SU-DHL-6 (cell line): Measurements from ENCODE around the gene P2RY1.

Source experiments
- H2AFZ ChIP-seq: fragments of 200-600 bp; sonication (generic); 2 replicates; pipeline ENCODE4 v1.6.1; 2014; ENCODE audit warnings: low read depth, mild to moderate bottlenecking, moderate library complexity, mixed read lengths, antibody characterized with exemption, low read length; ENCODE audit not compliant: severe bottlenecking
- H3F3A ChIP-seq: fragments of 200-600 bp; shearing (Covaris generic); 2 replicates; pipeline ENCODE4 v1.6.0; 2016; ENCODE audit warnings: antibody characterized with exemption, mild to moderate bottlenecking; ENCODE audit not compliant: insufficient read depth
- H3K27ac ChIP-seq: fragments of 200-600 bp; sonication (generic); 2 replicates; pipeline ENCODE4 v1.5.1; 2016; ENCODE audit warnings: low read depth, mild to moderate bottlenecking, low read length, moderate library complexity, mixed read lengths
- H3K27me3 ChIP-seq: fragments of 200-600 bp; sonication (generic), shearing (Covaris generic); 2 replicates; pipeline ENCODE4 v1.6.0; 2014; ENCODE audit warnings: mild to moderate bottlenecking, low read length
- H3K36me3 ChIP-seq: fragments of 200-600 bp; sonication (generic); 2 replicates; pipeline ENCODE4 v1.6.1; 2014; ENCODE audit warnings: mild to moderate bottlenecking, low read length, mixed read lengths
- H3K4me2 ChIP-seq: fragments of 300-600, 200-600 bp; shearing (Covaris generic), sonication (generic); 2 replicates; pipeline ENCODE4 v1.6.0; 2014; ENCODE audit warnings: low read length, low read depth, mild to moderate bottlenecking; ENCODE audit not compliant: poor library complexity, severe bottlenecking
- H3K4me3 ChIP-seq: fragments of 200-600 bp; sonication (generic); 2 replicates; pipeline ENCODE4 v1.5.1; 2014; ENCODE audit warnings: antibody characterized with exemption, low read length, mild to moderate bottlenecking, mixed read lengths; ENCODE audit not compliant: insufficient read depth, poor library complexity, severe bottlenecking
- H3K79me2 ChIP-seq: fragments of 200-600 bp; sonication (generic); 2 replicates; pipeline ENCODE4 v1.6.1; 2014; ENCODE audit warnings: mild to moderate bottlenecking, low read length, moderate library complexity; ENCODE audit not compliant: insufficient read depth
- H3K9ac ChIP-seq: fragments of 200-600 bp; sonication (generic); 2 replicates; pipeline ENCODE4 v1.7.0; 2014; ENCODE audit warnings: mild to moderate bottlenecking, low read length
- H3K9me2 ChIP-seq: fragments of 200-600 bp; sonication (generic); replicated peaks from 2 replicates; pipeline ENCODE4 v1.6.1; 2014; ENCODE audit warnings: low read length; ENCODE audit not compliant: insufficient read depth
- H3K9me3 ChIP-seq: fragments of 200-600 bp; sonication (generic); 2 replicates; pipeline ENCODE4 v1.6.1; 2014; ENCODE audit warnings: low read length, mixed read lengths; ENCODE audit not compliant: insufficient read depth
- H4K20me1 ChIP-seq: fragments of 200-600 bp; sonication (generic); 2 replicates; pipeline ENCODE4 v1.6.1; 2014; ENCODE audit warnings: low read depth, mild to moderate bottlenecking, antibody characterized with exemption, low read length, moderate library complexity, mixed read lengths
- EZH2phosphoT487 ChIP-seq: fragments of 200-600 bp; sonication (generic), shearing (Covaris generic); conservative IDR thresholded peaks from 2 replicates; pipeline ENCODE4 v1.6.1; 2018; ENCODE audit warnings: mild to moderate bottlenecking, antibody characterized with exemption, low read length, moderate library complexity, mixed read lengths
- TF ChIP-seq, protein P1 (sequence below): fragments of 200-600 bp; sonication (generic); IDR thresholded peaks from one replicate; pipeline ENCODE4 v1.5.1; 2017; ENCODE audit warnings: antibody characterized with exemption, mild to moderate bottlenecking, low read length, moderate library complexity; ENCODE audit not compliant: insufficient read depth, poor library complexity, severe bottlenecking

P2RY1 gene

DNA sequence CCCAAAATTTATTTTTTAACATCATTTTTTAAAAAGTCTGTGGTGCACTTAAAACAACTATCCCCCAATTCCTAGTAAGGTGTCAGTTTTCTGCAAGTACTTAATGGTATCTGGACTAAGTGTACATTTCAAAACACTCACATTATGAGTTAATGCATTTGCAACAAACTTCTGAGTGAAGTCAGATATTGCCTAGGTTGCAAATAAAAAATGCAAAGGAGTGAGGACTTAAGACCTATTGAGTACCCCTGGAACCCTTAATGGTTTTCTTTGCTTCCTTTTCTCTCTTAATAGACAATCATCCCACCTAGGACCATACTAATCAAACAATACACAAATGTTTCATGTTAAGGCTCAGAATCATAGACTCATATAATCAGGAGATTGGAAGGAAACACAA lies 1.8 kb upstream of the P2RY1 start:
- Histone ChIP-seq H4K20me1 (no peaks in the 10 kb centered on the region), H3K27ac (no peak overlapping the region), H2AFZ (no peak overlapping the region), H3K36me3 (no peaks in the 10 kb centered on the region), H3F3A (no peaks in the 10 kb centered on the region), H3K9me3 (no peaks in the 10 kb centered on the region), H3K79me2 (no peaks in the 10 kb centered on the region), H3K4me3 (no peak overlapping the region), H3K9me2 (no peaks in the 10 kb centered on the region), H3K27me3 (no peaks in the 10 kb centered on the region), H3K4me2 (no peak overlapping the region), H3K9ac (no peak overlapping the region)
- no peak for TF ChIP-seq EZH2phosphoT487

DNA sequence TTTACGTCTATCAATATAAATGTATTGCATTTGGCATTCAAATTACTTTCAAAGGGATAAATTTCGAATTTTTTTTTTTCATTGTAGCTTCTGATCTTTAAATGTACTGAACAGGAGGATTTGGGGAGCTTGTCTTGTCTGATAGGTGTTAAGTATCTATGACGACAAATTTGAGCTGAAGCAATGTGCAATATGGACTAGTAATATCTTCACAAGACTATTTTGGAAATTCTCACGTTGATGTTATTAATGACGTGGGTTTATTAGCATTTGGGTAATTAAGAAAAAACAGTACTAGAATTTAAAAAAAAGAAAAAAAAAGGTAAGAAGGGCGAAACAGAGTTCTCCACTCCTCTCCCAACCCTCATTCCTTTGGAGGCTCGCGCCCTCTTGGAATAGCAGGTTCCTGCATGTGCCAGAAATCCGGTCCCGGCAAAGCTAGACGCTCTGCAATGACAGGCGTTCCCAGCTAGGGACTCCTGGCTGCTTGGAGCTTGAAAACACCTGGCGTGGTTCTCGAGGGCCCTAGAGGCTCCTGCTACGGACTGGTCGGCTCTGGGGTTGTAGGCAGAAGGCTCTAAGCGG lies 648 bp upstream of the P2RY1 start:
- no peak overlapping the region for H3K4me2 ChIP-seq

DNA sequence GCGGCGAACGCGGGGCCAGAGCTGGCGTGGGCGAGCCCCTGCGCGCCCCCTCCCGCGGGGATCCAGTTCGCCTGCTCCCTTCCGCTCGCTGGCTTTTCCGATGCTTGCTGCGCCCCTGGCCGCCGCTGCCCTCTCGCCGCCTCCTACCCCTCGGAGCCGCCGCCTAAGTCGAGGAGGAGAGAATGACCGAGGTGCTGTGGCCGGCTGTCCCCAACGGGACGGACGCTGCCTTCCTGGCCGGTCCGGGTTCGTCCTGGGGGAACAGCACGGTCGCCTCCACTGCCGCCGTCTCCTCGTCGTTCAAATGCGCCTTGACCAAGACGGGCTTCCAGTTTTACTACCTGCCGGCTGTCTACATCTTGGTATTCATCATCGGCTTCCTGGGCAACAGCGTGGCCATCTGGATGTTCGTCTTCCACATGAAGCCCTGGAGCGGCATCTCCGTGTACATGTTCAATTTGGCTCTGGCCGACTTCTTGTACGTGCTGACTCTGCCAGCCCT lies 721 bp downstream of the P2RY1 start:
- Histone ChIP-seq H3K27ac (no peak overlapping the region), H3F3A (no peaks in the 10 kb centered on the region), H3K4me3 (no peak overlapping the region), H3K4me2 (no peak overlapping the region), H3K27me3 (no peaks in the 10 kb centered on the region; the same call in 1 of the 2 replicates), H3K36me3 (no peaks in the 10 kb centered on the region), H3K79me2 (no peaks in the 10 kb centered on the region), H2AFZ (no peak overlapping the region), H4K20me1 (no peaks in the 10 kb centered on the region), H3K9ac (no peak overlapping the region), H3K9me2 (no peaks in the 10 kb centered on the region), H3K9me3 (no peaks in the 10 kb centered on the region)
- TF ChIP-seq, protein P1, sequence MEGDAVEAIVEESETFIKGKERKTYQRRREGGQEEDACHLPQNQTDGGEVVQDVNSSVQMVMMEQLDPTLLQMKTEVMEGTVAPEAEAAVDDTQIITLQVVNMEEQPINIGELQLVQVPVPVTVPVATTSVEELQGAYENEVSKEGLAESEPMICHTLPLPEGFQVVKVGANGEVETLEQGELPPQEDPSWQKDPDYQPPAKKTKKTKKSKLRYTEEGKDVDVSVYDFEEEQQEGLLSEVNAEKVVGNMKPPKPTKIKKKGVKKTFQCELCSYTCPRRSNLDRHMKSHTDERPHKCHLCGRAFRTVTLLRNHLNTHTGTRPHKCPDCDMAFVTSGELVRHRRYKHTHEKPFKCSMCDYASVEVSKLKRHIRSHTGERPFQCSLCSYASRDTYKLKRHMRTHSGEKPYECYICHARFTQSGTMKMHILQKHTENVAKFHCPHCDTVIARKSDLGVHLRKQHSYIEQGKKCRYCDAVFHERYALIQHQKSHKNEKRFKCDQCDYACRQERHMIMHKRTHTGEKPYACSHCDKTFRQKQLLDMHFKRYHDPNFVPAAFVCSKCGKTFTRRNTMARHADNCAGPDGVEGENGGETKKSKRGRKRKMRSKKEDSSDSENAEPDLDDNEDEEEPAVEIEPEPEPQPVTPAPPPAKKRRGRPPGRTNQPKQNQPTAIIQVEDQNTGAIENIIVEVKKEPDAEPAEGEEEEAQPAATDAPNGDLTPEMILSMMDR = no peak
- TF ChIP-seq EZH2phosphoT487 = no peak

More for the DNA sequence above, 648 bp upstream of the P2RY1 start:
- no peaks in the 10 kb centered on the region for H3K79me2 ChIP-seq
- no peaks in the 10 kb centered on the region for H4K20me1 ChIP-seq
- no peaks in the 10 kb centered on the region for H3F3A ChIP-seq
- no peak overlapping the region for H3K4me3 ChIP-seq
- H3K27me3 ChIP-seq = no peaks in the 10 kb centered on the region
- H3K36me3 ChIP-seq = no peaks in the 10 kb centered on the region
- no peaks in the 10 kb centered on the region for H3K9me3 ChIP-seq
- no peaks in the 10 kb centered on the region for H3K9me2 ChIP-seq
- H3K27ac ChIP-seq = no peak overlapping the region
- H2AFZ ChIP-seq = no peak overlapping the region
- no peak overlapping the region for H3K9ac ChIP-seq
- TF ChIP-seq EZH2phosphoT487 = no peak
- TF ChIP-seq, protein P1 = no peak

DNA sequence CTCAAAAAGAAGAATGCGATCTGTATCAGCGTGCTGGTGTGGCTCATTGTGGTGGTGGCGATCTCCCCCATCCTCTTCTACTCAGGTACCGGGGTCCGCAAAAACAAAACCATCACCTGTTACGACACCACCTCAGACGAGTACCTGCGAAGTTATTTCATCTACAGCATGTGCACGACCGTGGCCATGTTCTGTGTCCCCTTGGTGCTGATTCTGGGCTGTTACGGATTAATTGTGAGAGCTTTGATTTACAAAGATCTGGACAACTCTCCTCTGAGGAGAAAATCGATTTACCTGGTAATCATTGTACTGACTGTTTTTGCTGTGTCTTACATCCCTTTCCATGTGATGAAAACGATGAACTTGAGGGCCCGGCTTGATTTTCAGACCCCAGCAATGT lies 1.3 kb downstream of the P2RY1 start:
- no peak overlapping the region for H3K4me2 ChIP-seq
- no peaks in the 10 kb centered on the region for H3K79me2 ChIP-seq
- H3K27me3 ChIP-seq = no peaks in the 10 kb centered on the region; the same call in 1 of the 2 replicates
- no peaks in the 10 kb centered on the region for H3K36me3 ChIP-seq
- no peaks in the 10 kb centered on the region for H3F3A ChIP-seq
- TF ChIP-seq, protein P1 = no peak
- no peak for TF ChIP-seq EZH2phosphoT487
- no peaks in the 10 kb centered on the region for H3K9me3 ChIP-seq
- no peaks in the 10 kb centered on the region for H3K9me2 ChIP-seq
- H2AFZ ChIP-seq = no peak overlapping the region
- H4K20me1 ChIP-seq = no peaks in the 10 kb centered on the region
- H3K9ac ChIP-seq = no peak overlapping the region
- H3K4me3 ChIP-seq = no peak overlapping the region
- no peak overlapping the region for H3K27ac ChIP-seq
